Vagina (tissue), 2 donors: ENCODE results near the gene KCNJ18.

Source experiments
- CTCF ChIP-seq, 3 experiments: fragments of 450-650 bp in 2 of 3; fragments of 200-600 bp in 1 of 3; sonication (generic) in 1 of 3; IDR thresholded peaks; one replicate each; pipeline ENCODE4 v1.5.1; 2017 to 2019; ENCODE audit warnings: antibody characterized with exemption in 3 of 3, mild to moderate bottlenecking in 2 of 3, moderate library complexity in 2 of 3
- POLR2A ChIP-seq, 2 donors: fragments of 450-650 bp; IDR thresholded peaks; one replicate each; pipeline ENCODE4 v1.6.1; 2017; ENCODE audit warnings: antibody characterized with exemption in 2 of 2, mild to moderate bottlenecking in 2 of 2, moderate library complexity in 2 of 2
- POLR2AphosphoS5 ChIP-seq, 2 donors: sonication (generic); formaldehyde crosslinking; IDR thresholded peaks; one replicate each; pipeline ENCODE4 v1.9.0; 2017; ENCODE audit warnings: antibody characterized with exemption in 2 of 2, mild to moderate bottlenecking in 2 of 2, low read depth in 1 of 2; ENCODE audit not compliant: insufficient read depth in 1 of 2

GRCh38 chr17:21687136-21687953 lies 5.0 kb upstream of the KCNJ18 start:
- TF ChIP-seq CTCF (IDR thresholded peaks at IDR 0.05): no peak
- TF ChIP-seq POLR2A (IDR thresholded peaks at IDR 0.05): no peak
- TF ChIP-seq POLR2AphosphoS5 (IDR thresholded peaks at IDR 0.05; ENCODE audit: insufficient read depth in 1 of 2, low read depth in 1 of 2): no peak
